HG02943 (cell line): ENCODE results near the gene FBXL7.

Source experiments
- ATAC-seq: cut with Tn5 transposase; IDR thresholded peaks from one replicate; pipeline ENCODE4 v1.9.1; 2021; ENCODE audit warnings: mild to moderate bottlenecking, low read depth, moderate library complexity; ENCODE audit not compliant: unreplicated experiment

FBXL7 gene

DNA sequence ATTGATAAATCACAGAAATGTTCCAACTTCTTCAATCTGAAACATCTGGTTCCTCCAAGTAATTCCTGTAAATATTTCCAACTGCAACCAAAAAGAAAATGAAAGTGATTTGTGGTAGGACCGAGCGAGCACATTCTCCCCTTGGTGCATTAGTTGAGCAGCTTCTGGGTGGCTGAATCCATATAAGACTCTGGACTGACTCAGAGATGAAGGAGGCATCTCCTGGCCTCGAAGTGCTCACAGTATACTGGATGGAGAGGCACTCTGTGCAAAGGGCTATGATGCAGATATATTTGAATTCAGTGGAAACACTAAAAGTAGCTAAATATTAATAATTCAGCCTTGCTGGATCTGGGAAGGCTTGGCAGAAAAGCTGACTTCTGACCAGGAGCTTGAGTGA lies 414.7 kb downstream of the FBXL7 start:
- ATAC-seq: no peak

DNA sequence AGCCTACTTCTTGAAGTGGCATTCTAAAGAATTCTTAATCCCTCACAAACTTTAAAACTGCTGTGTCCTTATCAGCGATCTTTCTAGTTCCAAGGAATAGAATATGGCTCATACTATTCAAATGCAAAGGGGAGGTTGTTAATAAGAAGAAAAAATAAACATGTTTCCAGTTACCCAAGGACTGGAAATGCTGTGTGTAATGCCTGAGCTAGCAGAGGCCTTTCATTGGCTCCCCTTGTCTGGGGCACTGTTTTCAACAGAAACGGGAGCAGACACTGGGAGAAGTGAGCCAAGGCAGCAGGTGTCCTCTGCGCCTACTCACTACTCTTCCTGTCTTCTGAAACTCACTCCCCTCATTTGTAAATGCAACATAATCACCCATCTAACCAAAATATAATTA lies 426.6 kb downstream of the FBXL7 start:
- ATAC-seq: no peak

DNA sequence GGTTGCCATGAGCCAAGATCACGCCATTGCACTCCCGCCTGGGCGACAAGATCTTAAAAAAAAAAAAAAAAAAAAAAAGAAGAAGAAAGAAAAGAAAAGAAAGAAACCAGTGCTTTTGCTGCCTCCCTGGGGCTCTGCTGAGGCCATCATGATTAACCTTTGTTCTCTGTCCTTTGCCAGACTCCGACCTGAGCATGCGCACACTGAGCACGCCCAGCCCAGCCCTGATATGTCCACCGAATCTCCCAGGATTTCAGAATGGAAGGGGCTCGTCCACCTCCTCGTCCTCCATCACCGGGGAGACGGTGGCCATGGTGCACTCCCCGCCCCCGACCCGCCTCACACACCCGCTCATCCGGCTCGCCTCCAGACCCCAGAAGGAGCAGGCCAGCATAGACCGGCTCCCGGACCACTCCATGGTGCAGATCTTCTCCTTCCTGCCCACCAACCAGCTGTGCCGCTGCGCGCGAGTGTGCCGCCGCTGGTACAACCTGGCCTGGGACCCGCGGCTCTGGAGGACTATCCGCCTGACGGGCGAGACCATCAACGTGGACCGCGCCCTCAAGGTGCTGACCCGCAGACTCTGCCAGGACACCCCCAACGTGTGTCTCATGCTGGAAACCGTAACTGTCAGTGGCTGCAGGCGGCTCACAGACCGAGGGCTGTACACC lies 427.9 kb downstream of the FBXL7 start:
- ATAC-seq: no peak

DNA sequence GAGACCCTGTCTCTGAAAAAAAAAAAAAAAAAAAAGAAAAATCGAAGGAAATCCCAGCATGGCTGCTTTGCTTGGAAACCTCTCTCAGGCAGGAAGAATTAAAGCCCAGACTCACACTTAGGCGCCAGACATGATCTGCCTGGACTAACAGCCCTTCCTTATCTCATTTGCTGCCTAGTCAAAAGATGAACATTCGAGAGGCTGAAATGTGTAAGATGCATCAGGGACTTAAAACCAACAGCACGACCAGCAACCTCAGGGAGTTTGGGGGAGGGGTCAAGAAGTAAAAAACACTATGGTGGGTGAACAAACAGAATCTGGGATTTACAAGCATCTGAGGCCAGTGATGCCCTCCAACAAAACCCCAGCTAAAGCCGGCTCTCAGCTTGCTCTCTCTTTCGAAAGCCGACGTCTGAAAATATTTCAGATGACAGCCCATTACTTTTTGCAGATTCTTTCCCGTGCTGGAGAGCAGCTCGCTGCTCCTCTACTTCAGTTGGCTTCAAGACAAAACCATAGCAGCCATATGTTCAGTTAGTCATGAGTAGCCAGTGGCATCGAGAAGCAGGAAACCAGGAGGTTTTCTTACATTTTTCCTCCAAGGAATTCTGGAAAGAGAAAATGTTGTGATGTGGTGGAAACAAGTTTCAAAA lies 429.8 kb downstream of the FBXL7 start:
- ATAC-seq: no peak

DNA sequence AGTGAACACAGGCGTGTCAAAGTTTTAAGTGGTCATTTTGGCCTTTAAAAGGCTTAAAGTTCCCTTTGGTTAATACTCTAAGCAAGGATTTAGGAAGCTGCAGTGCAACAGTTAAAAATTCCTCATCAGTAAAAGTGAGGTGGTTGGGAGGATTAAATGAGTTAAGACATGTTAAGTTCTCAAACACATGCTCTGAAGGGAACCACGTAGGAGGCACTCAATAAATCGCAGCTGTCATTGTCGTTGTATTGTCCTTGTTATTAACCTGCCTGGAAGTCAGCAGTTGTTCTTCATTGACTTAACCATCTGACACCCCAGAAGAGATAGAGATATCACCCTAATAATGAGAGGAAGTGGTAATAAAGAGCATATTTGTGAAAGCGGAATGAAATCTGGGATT lies 432.1 kb downstream of the FBXL7 start:
- ATAC-seq: no peak

DNA sequence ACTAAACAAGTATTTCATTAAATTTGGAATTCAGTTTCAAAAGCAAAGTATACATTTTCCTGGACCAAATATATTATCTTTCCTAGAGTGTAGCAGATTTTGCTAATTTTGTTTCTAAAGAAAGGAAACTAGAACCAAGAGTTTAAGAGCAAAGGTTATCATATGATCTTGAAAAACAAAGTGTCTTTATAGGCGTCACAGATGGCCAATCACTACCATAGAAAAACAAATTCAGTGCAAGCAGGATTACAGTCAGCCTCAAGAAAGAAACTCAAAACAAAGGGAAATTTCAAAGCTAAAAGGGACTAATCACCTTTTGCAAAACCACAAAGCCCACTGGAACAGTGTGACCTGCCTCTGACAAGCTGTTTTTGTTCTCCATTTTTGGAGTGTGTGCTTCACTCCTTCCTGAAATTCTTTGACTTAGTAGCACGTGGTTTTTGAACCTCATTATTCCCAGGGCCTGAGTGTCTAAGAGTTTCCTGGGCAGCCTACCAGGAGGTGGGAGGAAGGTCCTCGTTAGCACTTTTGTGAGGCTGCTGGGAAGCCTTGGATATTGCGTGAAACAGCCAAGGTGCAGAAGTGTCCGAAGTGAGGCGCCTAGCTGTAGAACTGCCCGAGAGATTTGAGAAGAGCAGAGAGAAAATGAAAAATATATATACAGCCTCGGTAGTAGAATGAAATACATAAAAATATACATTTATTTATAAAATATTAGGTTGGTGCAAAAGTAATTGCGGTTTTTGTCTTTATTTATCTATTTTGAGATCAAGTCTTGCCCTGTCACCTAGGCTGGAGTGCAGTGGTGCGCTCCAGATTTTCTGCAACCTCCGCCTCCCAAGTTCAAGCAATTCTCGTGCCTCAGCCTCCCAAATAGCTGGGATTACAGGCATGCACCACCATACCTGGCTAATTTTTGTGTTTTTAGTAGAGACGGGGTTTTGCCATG lies 433.6 kb downstream of the FBXL7 start:
- no peak for ATAC-seq

DNA sequence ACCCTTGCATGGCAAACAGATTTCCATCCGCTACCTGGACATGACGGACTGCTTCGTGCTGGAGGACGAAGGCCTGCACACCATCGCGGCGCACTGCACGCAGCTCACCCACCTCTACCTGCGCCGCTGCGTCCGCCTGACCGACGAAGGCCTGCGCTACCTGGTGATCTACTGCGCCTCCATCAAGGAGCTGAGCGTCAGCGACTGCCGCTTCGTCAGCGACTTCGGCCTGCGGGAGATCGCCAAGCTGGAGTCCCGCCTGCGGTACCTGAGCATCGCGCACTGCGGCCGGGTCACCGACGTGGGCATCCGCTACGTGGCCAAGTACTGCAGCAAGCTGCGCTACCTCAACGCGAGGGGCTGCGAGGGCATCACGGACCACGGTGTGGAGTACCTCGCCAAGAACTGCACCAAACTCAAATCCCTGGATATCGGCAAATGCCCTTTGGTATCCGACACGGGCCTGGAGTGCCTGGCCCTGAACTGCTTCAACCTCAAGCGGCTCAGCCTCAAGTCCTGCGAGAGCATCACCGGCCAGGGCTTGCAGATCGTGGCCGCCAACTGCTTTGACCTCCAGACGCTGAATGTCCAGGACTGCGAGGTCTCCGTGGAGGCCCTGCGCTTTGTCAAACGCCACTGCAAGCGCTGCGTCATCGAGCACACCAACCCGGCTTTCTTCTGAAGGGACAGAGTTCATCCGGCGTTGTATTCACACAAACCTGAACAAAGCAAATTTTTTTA lies 436.7 kb downstream of the FBXL7 start:
- no peak for ATAC-seq

DNA sequence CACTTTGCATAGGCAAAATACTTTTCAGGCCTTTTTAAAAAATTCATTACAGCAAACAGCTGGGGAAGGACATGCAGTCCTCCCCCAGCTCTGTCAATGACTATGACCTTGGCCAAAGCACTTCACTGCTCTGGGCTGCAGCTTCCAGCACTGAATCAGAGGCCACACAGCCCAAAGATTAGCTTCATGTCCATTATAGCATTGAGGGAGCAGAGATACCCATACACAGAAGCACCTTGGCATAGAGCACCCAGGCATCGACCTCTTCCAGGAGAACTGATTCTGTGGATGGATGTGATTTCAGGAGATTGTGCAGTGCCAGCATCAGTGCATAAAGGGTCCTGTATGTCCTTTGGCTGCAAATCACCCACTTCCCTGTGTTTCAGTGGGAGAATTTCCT lies 437.7 kb downstream of the FBXL7 start:
- no peak for ATAC-seq

DNA sequence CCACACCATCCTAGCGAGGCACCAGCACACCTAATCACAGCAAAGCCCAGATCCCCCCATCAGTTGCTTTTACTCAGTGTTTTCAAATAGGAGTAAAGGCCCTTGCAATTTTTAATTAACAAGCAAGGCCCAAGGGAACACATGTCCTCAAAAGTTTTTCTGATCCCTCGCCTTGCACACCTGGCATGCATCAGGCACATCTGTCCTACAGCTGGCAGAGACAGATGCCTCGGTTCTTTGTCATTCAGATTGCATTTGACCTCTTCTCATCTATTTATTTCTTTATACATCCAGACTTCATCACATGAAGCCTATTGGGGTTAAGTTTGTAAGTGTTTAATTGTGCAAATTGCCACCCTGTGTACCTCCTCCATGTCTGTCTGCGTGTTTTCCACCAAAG lies 438.2 kb downstream of the FBXL7 start:
- no peak for ATAC-seq

DNA sequence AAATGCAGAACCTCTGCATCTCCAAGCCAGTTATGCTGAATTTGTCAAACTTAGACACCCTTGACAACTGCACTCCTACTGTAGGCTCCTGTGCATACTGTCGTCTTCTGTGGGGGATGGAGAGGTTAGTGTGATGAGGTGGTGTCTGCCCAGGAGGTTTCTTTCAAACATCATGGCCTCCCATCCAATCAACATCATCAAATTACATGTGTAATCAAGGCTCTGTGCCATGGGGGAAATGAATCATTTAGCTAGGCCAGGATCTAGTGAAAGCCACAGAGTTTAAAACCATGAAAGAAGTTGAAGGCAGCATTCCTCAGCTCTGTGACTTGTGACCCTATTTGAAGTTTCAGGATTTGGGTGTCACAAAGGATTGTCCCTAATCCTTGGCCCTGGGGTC lies 439.0 kb downstream of the FBXL7 start:
- ATAC-seq: no peak

DNA sequence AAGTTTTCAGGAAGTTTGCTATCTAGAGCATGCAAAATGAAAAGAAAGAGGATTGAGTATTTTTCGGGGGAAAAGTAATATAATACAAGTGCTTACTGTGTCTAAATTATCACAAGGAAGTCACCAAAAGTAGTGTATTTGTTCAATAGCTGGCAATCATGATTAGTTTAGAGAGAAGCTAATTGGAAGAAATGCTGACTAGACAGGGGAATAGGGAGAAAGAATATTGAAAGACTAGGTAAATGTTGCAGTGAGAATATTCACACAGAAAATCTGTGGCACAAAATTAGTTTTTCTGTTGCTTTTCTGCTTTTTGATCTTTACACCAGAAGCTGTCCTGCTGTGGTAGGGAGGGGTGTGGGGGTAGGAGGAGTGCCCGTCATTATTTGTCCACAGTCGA lies 440.9 kb downstream of the FBXL7 start:
- no peak for ATAC-seq

DNA sequence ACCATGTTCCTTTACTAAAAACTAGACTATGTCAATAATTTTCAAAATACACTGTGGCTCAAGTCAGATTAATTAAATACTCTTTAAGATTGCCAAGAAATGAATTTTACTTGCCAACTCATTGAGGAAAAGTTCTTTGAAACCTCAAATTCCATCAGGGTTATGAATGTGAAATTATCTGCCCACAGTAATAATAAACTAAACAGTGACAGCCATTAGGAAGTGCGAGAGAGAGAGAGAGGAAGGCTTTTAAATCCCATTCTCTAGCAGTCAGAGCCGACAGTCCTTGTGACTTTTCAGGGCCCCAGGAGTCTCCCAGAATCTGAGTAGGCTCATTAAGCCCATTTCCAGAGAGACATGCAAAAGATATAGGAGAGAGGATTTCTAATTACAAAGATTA lies 443.5 kb downstream of the FBXL7 start:
- no peak for ATAC-seq

DNA sequence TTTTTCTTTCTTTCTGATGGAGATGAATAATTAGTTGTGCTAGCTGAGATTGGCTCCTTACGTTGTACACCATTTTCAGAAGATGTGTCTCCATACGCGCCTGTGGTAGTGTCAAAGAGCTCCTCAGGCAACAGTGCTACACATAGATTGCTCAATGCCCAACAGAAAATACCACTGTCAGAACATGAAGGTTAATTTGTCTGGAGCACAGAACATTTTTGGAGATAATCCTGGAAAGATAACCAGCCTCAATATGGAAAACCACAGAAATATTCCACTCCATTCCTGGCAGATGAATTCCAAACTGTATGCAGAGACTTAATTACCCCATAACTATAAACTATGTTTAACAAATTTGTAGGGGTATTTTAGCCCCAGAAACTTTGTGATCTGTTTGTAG lies 446.0 kb downstream of the FBXL7 start:
- ATAC-seq: no peak

DNA sequence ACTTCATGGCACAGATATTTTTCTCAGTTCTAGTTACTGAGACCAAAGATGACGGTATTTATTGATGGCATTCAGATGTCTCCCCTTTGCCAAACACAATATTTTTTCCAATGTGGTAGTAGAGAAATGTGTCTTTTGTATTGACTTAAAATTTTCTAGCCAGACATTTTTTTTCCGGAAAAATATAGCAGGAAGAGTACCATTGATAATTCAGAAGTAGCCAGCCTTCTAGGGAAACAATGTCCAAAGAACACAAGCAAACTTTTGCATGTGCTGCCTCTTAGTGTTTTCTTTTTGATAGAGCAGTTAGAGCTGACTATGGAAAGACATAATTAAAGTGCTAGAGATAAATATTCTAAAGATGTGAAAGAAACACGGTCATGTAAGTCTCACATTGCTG lies 448.2 kb downstream of the FBXL7 start:
- ATAC-seq: no peak

DNA sequence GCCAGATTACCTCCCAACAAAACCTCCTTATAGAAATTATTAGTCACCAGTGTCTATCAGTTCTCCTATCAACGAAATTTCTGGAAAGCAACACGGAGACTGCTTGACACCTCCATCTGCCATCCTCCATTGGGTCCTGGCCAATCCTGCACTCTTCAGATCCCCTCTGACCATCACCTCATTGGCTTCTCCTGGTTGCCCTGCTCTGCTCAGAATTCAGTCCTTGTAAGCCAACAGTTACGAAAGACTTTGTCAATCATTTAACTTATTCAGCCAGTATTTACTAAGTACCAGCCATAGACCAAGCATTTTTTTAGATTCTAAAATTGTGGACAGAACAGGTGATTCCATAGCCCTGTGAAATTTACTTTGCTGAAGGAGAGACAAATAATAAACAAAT lies 451.1 kb downstream of the FBXL7 start:
- ATAC-seq: no peak

DNA sequence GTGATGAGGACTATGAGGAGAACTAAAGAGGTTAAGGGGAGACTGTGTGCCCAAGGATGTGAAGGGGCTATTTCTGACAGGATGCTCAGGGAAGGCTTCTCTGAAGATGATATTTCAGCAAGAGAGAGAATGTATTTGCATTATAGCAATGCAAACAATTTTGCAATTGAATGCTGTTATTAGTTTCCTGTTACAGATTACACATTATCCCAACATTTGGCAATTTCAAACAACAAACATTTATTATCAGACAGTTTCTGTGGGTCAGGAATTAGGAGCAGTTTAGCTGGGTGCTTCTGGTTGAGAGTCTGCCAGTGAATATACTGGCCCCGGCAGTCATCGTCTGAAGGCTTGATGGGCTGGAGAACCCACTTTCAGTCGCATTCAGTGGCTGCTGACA lies 451.6 kb downstream of the FBXL7 start:
- ATAC-seq: no peak

DNA sequence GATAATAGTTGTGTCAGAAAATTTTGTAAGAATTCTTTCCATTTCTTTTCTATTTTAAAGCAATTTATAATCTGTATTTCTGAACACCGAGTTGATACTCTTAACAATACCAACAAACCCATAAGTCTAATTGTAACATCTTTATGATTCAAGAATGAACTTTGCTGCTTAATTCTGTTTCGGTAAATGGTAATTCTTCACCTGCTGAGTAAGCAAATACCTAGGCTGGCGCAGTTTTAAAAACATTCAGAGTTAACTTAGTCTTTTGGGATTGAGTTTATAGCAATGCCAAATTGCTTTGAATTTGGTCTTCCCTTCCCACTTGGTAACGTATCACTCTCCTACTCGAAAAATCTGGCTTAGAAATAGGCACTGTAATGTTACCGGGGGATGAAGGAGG lies 456.6 kb downstream of the FBXL7 start:
- ATAC-seq: no peak

DNA sequence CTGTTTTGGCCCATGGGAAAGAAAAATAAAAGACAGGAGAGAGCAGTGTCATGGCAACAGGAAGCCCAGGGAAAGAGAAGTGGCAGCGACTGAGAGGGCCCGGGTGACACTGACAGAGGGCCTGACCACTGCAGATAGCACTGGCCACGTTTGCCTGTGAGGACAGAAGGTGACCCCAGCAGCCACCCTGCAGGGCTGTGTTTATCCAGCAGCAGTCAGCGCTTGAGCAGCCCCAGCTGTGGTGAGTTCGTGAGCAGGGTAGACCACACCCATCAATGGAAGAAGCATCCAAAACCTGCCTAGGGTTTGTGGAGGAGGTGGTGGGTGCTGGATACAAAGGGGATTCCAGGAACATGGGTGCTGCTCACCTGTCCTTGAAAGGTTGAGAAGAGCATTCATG lies 457.1 kb downstream of the FBXL7 start:
- no peak for ATAC-seq

DNA sequence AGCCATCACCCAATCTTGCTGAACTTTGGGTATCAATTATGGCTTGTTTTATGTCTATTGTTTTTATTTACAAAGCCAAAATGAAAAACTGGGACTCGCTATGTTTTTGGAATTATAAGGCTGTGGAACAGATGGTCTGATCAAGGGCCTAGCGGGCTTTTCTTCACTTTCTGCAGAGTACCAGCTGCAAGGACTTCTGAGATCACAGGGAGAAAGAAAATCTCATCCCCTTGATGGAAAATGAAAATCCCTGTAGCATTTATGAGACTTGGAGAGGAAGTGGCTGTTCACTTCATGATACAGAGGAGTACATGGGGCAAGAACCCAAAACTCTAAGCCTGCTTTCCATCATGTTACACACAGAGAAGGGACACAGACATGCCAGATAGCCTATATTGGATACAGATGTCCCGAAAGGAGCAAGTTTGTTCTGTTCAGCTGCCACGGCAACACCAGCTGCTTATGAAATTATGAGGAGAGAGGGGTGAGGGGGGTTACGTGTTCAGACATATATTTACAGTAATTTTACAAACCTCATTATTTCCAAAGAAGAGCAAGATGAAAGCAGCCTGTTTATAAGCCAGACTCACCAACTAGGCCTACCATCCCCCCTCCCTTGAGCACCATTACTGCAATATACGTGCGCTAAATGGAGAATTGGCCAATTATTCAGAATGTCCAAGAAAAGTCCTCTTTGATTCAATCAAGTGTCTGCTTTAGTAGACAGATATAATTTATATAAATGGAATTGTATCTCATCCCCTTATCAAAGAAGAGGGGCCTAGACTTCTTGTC lies 459.6 kb downstream of the FBXL7 start:
- no peak for ATAC-seq

DNA sequence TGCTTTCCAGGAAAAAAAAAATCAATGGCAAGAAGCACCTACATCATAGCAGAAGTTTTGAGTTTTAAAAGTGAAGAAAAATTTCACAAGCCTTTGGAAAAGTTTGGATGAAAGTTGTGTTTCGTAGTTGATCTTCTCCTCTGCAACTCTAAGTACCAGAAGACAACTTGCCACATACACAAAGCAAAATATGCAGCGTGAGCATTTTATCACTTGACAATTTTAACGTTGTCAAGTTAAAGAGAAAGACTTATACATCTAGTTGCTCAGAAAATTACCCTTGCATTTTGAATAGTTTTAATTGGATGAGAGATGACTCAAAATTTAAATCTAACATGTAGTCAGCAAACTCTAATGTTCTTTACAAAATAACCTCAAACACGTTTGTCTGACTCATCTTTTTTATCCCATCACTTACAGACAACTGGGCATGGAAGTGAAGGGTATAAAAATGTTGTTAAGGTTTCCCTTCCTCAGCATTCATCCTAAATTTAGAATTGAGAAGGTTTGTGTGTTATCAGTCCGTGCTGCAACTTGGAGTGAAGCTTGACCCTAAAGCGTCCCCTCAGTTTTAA lies 466.2 kb downstream of the FBXL7 start:
- no peak for ATAC-seq
